AG09309 (cell line): ENCODE measurements around the gene FEV.

Experiments
- DNase-seq: peaks from one replicate; pipeline ENCODE4 v3.0.0-alpha.2; 2010; ENCODE audit warnings: low read depth
- H3K4me3 ChIP-seq: 2 replicates; pipeline ENCODE4 v1.5.1; 2011; ENCODE audit warnings: mild to moderate bottlenecking, low read depth, low read length, moderate library complexity; ENCODE audit not compliant: control insufficient read depth
- CTCF ChIP-seq: IDR thresholded peaks from 2 replicates; pipeline ENCODE4 v1.5.1; 2011; ENCODE audit warnings: mild to moderate bottlenecking, low read depth, low read length, inconsistent platforms; ENCODE audit not compliant: insufficient read depth, control insufficient read depth; ENCODE audit errors: missing control alignments

Gene FEV

DNA sequence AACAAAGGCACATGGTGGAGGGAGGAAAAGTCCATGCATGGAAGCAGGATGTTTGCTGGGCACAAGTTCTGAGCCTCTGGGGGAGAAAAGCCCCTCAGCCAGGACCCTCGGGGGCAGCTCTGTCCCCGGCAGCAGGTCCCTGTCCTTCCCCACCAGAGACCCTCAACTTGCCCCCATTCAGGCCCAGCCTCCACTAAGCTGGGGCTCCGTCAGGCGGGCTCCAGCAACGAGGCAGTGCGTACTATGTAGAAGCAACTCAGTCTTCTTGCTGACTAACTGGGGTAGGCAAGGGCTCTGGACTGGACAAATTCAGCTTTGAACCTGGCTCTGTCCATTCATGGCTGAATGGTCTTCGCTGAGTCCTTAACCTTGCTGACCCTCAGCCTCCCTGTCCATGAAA, 33.3 kb upstream of the FEV start:
- no peak for DNase-seq
- no peak for TF ChIP-seq CTCF
- no peak overlapping the region for H3K4me3 ChIP-seq

DNA sequence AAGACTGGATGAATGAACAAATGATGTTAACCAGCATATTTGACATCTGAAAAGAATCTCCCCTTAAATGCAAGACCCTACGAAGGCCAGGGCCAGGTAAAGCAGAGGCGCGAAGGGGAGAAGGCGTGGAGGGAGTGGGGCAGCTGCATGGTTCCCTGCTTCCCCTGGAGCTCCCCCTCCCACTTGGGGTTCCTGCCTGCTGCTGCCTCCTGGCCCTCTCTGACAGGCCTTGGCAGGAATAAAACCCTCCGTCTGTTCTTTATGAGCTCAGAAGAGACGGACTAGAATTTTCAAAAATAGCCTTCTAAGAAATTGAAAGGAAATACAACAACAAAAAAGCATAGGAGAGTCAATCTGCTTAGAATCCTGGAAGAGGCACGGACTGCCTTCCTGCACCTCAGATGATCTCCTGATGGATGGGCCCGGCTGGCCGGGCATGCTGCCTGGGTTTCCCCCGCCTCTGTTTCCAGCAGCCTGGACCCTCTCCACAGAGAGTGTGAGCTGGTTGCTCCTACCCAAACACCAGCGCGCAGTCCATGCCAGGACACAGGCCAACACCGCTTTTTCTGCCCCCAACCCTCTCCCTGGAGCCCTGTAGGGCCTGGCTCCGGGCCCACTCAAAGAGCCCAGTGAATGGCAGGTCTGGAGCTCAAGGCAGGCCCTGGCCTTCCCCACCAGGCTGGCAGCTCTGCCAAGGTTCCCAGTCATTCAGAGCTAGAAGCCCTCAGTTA, 32.4 kb upstream of the FEV start:
- no peak for TF ChIP-seq CTCF
- H3K4me3 ChIP-seq: no peak overlapping the region
- no peak for DNase-seq

DNA sequence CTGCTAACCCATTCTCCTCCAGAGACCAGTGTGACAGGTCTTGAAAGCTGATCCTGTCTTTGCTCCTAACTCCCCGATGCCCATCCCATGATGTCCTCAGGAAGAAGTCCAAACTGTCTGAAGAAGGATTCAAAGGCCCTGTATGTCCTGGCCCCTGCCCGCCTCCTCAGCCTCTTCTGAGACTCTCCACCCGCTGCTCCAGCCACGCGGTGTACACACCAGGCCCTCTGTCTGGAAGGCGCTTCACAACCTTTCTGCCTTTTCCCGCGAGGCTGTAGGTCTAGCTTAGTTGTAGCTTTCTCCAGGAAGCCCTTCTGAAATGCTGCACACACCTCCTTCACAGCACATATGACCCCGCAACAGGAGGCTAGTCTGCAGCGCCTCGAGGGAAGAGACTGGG, 31.7 kb upstream of the FEV start:
- TF ChIP-seq CTCF: no peak
- H3K4me3 ChIP-seq: no peak overlapping the region
- no peak for DNase-seq

DNA sequence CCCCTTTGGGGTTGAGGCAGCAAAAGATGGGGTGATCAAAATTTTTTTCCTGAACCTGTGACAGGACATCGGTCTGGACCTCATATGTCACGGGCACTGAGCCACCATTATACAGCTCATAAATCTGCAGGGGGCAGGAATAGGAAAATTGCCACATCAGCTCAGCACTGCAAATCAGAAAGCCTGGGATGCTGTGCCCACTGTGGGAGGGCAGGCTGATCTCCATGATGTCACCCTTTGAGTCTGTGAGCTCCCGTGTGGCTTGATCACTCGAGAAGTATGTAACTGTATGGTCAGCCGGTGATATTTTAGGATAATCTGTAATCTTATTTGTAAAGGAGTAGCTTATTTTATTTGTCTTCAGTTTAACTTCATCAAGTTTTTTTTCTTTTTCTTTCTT, 25.9 kb upstream of the FEV start:
- no peak for TF ChIP-seq CTCF
- no peak overlapping the region for H3K4me3 ChIP-seq
- DNase-seq: no peak

- no peak for DNase-seq
- no peak overlapping the region for H3K4me3 ChIP-seq
- TF ChIP-seq CTCF: peak; percentile 10
Observed at GRCh38 chr2:219010162-219010756, 25.3 kb upstream of the FEV start.

DNA sequence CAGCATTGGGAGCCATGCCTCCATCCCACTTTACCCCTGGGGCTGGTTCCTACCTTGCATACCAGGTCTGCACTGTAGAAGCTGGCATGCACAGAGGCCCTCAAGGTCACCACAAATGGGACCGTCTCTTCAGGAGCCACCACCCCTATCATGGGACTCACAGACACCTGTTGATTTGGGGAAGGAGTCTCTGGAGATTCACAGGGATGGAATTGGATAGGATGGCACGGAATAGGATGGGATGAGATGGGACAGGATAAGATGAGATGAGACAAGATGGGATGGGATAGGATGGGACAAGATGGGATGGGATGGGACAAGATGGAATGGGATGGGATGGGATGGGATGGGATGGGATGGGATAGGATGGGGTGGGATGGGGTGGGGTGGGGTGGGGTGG, 24.3 kb upstream of the FEV start:
- DNase-seq: no peak
- no peak overlapping the region for H3K4me3 ChIP-seq
- TF ChIP-seq CTCF: no peak
